Small intestine (tissue), 7 donors: ENCODE measurements around the gene DHRS4. TPM values are rescaled to one million over a fixed set of nuclear protein-coding genes. Genes with fewer than 3 reads are reported as not detected.
"Not testable (repeated sequence)": the region's sequence is repeated elsewhere in the genome, so short reads cannot be mapped to it uniquely, and the experiment has no call there.

Experiments
- DNase-seq, 2 donors: peaks; one replicate each; pipeline versions ENCODE4 v3.0.0 to v3.0.0-alpha.2; 2013
- FAIRE-seq: peaks from 2 replicates; lab custom pipeline; 2012; peaks lifted over from hg19 to GRCh38; lab: Jason Lieb, UNC
- H3K27ac ChIP-seq, 3 donors: one replicate each; pipeline ENCODE4 v1.5.1; 2013; ENCODE audit warnings: low read length in 2 of 3, mild to moderate bottlenecking in 2 of 3, control low read depth in 1 of 3, inconsistent platforms in 1 of 3, low read depth in 1 of 3, moderate library complexity in 1 of 3
- H3K27me3 ChIP-seq, 3 donors: one replicate each; pipeline ENCODE4 v1.6.1; 2013; ENCODE audit warnings: low read length in 3 of 3, inconsistent platforms in 1 of 3; ENCODE audit not compliant: control insufficient read depth in 3 of 3, insufficient read depth in 3 of 3
- H3K36me3 ChIP-seq, 3 donors: one replicate each; pipeline ENCODE4 v1.6.1; 2013; ENCODE audit warnings: low read length in 3 of 3, inconsistent platforms in 1 of 3, low read depth in 1 of 3, mild to moderate bottlenecking in 1 of 3, moderate library complexity in 1 of 3; ENCODE audit not compliant: control insufficient read depth in 3 of 3, insufficient read depth in 2 of 3
- H3K4me1 ChIP-seq, 3 donors: one replicate each; pipeline ENCODE4 v1.6.1; 2013; ENCODE audit warnings: low read length in 2 of 3, inconsistent platforms in 1 of 3, low read depth in 1 of 3, mild to moderate bottlenecking in 1 of 3, moderate library complexity in 1 of 3; ENCODE audit not compliant: control insufficient read depth in 3 of 3, insufficient read depth in 2 of 3
- H3K4me3 ChIP-seq, 3 donors: one replicate each; pipeline ENCODE4 v1.5.1; 2013; ENCODE audit warnings: low read length in 3 of 3, control low read depth in 1 of 3, inconsistent platforms in 1 of 3, low read depth in 1 of 3, mild to moderate bottlenecking in 1 of 3, moderate library complexity in 1 of 3
- H3K9me3 ChIP-seq, 2 donors: one replicate each; pipeline ENCODE4 v1.6.1; 2013; ENCODE audit warnings: low read depth in 1 of 2, low read length in 1 of 2; ENCODE audit not compliant: control insufficient read depth in 2 of 2, insufficient read depth in 1 of 2
- WGBS, 3 donors: extraction: QIAGEN DNeasy Blood & Tissue Kit; methylation state at CpG; one replicate each; pipeline ENCODE4 v1.1.7; 2013; 5-methylcytosine and 5-hydroxymethylcytosine counted together
- polyA plus RNA-seq, 4 donors: library from polyadenylated mRNA; stranded (reverse) in 3 of 4; unstranded in 1 of 4; fragments of 200-250 nt in 3 of 4; fragments of 120-200 nt in 1 of 4; gene quantifications; one replicate each; pipeline versions ENCODE4 v1.2.1 to v1.2.3, GENCODE V29; 2013
- donor health status: healthy with polysubstance abuse.
- donor health status: control.
- donor health status: control.
- donor health status: Bipolar disorder and iron deficiency.
- donor health status: healthy.

Gene DHRS4
- polyA plus RNA-seq, 4 donors = 61.6 to 163 (median 135) TPM

DNA sequence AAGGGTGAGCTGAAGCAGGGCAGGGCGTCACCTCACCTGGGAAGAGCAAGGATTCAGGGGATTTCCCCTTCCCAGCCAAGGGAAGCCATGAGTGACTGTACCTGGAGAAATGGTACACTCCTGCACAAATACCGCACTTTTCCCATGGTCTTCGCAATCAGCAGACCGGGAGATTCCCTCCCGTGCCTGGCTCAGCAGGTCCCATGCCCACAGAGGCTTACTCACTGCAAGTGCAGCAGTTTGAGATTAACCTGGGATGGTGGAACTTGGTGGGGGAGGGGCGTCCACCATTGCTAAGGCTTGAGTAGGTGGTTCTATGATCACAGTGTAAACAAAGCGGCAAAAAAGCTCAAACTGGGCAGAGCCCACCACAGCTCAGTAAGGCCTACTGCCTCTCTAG is 11.0 kb upstream of the DHRS4 start:
- 85 to 90% (median 86%) methylated on average over 7 of the region's 7 CpGs for WGBS, 3 donors
- no peaks in the 10 kb centered on the region for H3K9me3 ChIP-seq

DNA sequence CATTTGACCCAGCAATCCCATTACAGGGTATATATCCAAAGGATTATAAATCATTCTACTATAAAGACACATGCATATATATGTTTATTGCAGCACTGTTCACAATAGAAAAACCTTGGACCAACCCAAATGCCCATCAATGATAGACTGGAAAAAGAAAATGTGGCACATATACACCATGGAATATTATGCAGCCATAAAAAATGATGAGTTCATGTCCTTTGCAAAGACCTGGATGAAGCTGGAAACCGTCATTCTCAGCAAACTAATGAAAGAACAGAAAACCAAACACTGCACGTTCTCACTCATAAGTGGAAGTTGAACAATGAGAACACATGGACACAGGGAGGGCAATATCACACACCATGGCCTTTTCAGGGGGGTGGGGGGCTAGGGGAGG is 4.5 kb upstream of the DHRS4 start:
- not testable (repeated sequence) for H3K4me3 ChIP-seq, H3K4me1 ChIP-seq, DNase-seq, FAIRE-seq, H3K27ac ChIP-seq, H3K36me3 ChIP-seq, H3K27me3 ChIP-seq
- 73 to 90% (median 80%) methylated on average over 2 of the region's 2 CpGs for WGBS, 3 donors
- H3K9me3 ChIP-seq = peaks cover 0 to 11% of the 10 kb centered on the region in 2 donors

More for the DNA sequence above, 11.0 kb upstream of the DHRS4 start:
- no peak overlapping the region for H3K27ac ChIP-seq
- no peak for FAIRE-seq
- H3K27me3 ChIP-seq = no peaks in the 10 kb centered on the region
- peaks cover 0 to 7% (median 4%) of the 10 kb centered on the region in 3 donors for H3K36me3 ChIP-seq
- no peak for DNase-seq
- no peak overlapping the region for H3K4me3 ChIP-seq
- peaks cover 0 to 3% (median 2%) of the 10 kb centered on the region in 3 donors for H3K4me1 ChIP-seq

DNA sequence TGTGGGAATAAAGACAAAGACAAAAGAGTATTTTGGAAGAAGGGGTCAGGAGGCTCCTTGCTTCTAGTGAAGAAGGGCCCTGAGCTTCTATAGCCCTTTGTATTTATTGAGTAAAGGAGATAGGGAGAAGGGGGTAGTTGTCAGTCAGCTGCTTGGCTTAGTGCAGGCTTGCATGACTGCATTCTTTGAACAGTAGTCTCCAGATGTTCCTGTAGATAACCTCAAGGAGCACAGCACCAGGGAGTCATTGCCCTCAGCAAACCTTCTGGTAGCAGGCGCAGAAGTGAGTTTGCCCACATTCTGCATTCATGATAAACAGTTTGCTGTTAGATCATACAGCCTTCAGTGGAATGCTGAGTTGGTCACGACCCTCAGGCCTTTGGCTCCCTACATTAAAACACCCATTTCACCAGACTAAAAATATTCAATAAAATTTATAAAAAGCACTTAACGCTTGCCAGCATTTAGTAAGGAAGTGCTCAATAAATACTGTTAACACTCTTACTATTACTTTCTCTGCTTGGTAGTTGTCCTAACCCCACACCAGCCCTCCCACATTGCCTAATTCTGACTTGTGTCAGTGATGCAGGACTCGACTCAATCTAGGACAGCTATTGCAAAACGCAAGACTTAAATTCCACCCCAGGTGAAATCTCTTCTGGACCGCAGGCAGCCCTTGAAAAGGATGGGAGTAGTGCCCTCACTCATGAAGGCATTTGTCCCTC is 3.0 kb upstream of the DHRS4 start:
- H3K27me3 ChIP-seq = no peaks in the 10 kb centered on the region
- no peak for DNase-seq
- WGBS, 3 donors = 93 to 98% (median 94%) methylated on average over 6 of the region's 6 CpGs
- H3K4me3 ChIP-seq = no peak overlapping the region
- no peak for FAIRE-seq
- H3K9me3 ChIP-seq = peaks cover 0 to 11% of the 10 kb centered on the region in 2 donors
- no peak overlapping the region for H3K27ac ChIP-seq
- H3K4me1 ChIP-seq = peaks cover 0 to 4% (median 3%) of the 10 kb centered on the region in 3 donors
- peaks cover 0 to 5% (median 0%) of the 10 kb centered on the region in 3 donors for H3K36me3 ChIP-seq

- H3K4me1 ChIP-seq, DNase-seq, H3K27me3 ChIP-seq, H3K27ac ChIP-seq, FAIRE-seq, H3K36me3 ChIP-seq, H3K4me3 ChIP-seq: not testable (repeated sequence)
- H3K9me3 ChIP-seq = peaks cover 0 to 11% of the 10 kb centered on the region in 2 donors
- WGBS, 3 donors = 88 to 95% (median 91%) methylated on average over 3 of the region's 3 CpGs
Observed at GRCh38 chr14:23951136-23951466, 2.5 kb upstream of the DHRS4 start.

- no peak for FAIRE-seq
- H3K4me1 ChIP-seq = peaks cover 0 to 4% (median 3%) of the 10 kb centered on the region in 3 donors
- peaks cover 0 to 11% of the 10 kb centered on the region in 2 donors for H3K9me3 ChIP-seq
- H3K27me3 ChIP-seq = no peaks in the 10 kb centered on the region
- DNase-seq = no peak
- H3K27ac ChIP-seq = no peak overlapping the region
- peaks cover 0 to 9% (median 0%) of the 10 kb centered on the region in 3 donors for H3K36me3 ChIP-seq
- no peak overlapping the region for H3K4me3 ChIP-seq
- WGBS, 3 donors = 61 to 76% (median 64%) methylated on average over 8 of the region's 8 CpGs
Observed at GRCh38 chr14:23951590-23952201, 1.9 kb upstream of the DHRS4 start.

GRCh38 chr14:23953116-23953463 is 480 bp upstream of the DHRS4 start:
- H3K27me3 ChIP-seq, H3K4me1 ChIP-seq, H3K36me3 ChIP-seq, FAIRE-seq: not testable (repeated sequence)
- peak in 1 of 2 donors; percentile 36 for DNase-seq
- 33 to 52% (median 48%) methylated on average over 6 of the region's 6 CpGs for WGBS, 3 donors
- H3K4me3 ChIP-seq = peak overlapping the region; percentile 55 to 82 (median 65)
- peaks cover 0 to 11% of the 10 kb centered on the region in 2 donors for H3K9me3 ChIP-seq
- H3K27ac ChIP-seq = peak overlapping the region; percentile 74 to 89 (median 83)

- FAIRE-seq, H3K9me3 ChIP-seq, H3K4me1 ChIP-seq, DNase-seq, H3K27me3 ChIP-seq, H3K36me3 ChIP-seq: not testable (repeated sequence)
- Histone ChIP-seq H3K27ac (peak overlapping the region in 1 of 3 donors; percentile 74), H3K4me3 (peak overlapping the region in 2 of 3 donors; percentile 65 to 82)
- 4 to 15% (median 10%) methylated on average over 6 of the region's 6 CpGs for WGBS, 3 donors
Observed at GRCh38 chr14:23954279-23954614, 677 bp downstream of the DHRS4 start.

- not testable (repeated sequence) for H3K27ac ChIP-seq, H3K4me1 ChIP-seq, FAIRE-seq, H3K9me3 ChIP-seq, H3K27me3 ChIP-seq
- H3K36me3 ChIP-seq = peaks cover 0 to 10% (median 2%) of the 10 kb centered on the region in 3 donors
- 24 to 52% (median 40%) methylated on average over 14 to 19 of the region's 20 CpGs for WGBS, 3 donors
- DNase-seq = peak in 1 of 2 donors; percentile 65
- H3K4me3 ChIP-seq = peak overlapping the region in 1 of 3 donors; percentile 82
Observed at GRCh38 chr14:23954965-23955364, 1.4 kb downstream of the DHRS4 start.
